MCF 10A (cell line): ENCODE measurements around the gene PLA1A. TPM values are rescaled to one million over a fixed set of nuclear protein-coding genes. Genes with fewer than 3 reads are reported as not detected.

Experiments
- BruUV-seq: library from RNA; stranded (reverse); fragments of 400-500 nt; replicated peaks from 2 replicates; lab custom pipeline; 2021; lab: Mats Ljungman, UMichigan
- CTCF ChIA-PET: fragments of 300-600 bp; sonication (Branson Sonifier 250); formaldehyde crosslinking; extraction: SDS; loops from one replicate; lab custom pipeline; 2021; ENCODE audit warnings: antibody characterized with exemption, inconsistent platforms; lab: Yijun Ruan, JAX
- POLR2A ChIA-PET: fragments of 300-600, 350-650 bp; sonication (Branson Sonifier 250); formaldehyde crosslinking; extraction: SDS; loops from one replicate; lab custom pipeline; 2020; ENCODE audit warnings: antibody characterized with exemption, inconsistent platforms; lab: Yijun Ruan, JAX
- DNase-seq: peaks from one replicate; pipeline ENCODE4 v3.0.0-alpha.2; 2018; ENCODE audit not compliant: unreplicated experiment
- H3K27ac Mint-ChIP-seq: one replicate; pipeline ENCODE4 v1.8.0; 2022; ENCODE audit warnings: mild to moderate bottlenecking, low read depth, mixed read lengths; ENCODE audit not compliant: unreplicated experiment
- H3K27me3 Mint-ChIP-seq: one replicate; pipeline ENCODE4 v1.8.0; 2022; ENCODE audit warnings: mixed read lengths; ENCODE audit not compliant: insufficient read depth, unreplicated experiment
- H3K36me3 Mint-ChIP-seq: one replicate; pipeline ENCODE4 v1.8.0; 2022; ENCODE audit warnings: mild to moderate bottlenecking, moderate library complexity, mixed read lengths; ENCODE audit not compliant: insufficient read depth, unreplicated experiment
- H3K4me1 Mint-ChIP-seq: one replicate; pipeline ENCODE4 v1.8.0; 2022; ENCODE audit warnings: mixed read lengths; ENCODE audit not compliant: insufficient read depth, unreplicated experiment
- H3K4me3 Mint-ChIP-seq: one replicate; pipeline ENCODE4 v1.8.0; 2022; ENCODE audit warnings: mild to moderate bottlenecking, moderate library complexity, mixed read lengths; ENCODE audit not compliant: unreplicated experiment
- H3K9me3 Mint-ChIP-seq: one replicate; pipeline ENCODE4 v1.8.0; 2022; ENCODE audit warnings: mixed read lengths; ENCODE audit not compliant: unreplicated experiment
- CTCF ChIP-seq: fragments of 200-600 bp; IDR thresholded peaks from one replicate; pipeline ENCODE4 v1.8.0; 2022; ENCODE audit warnings: antibody characterized with exemption, mild to moderate bottlenecking; ENCODE audit not compliant: unreplicated experiment
- intact Hi-C: fragments of 100-400 bp; cut with micrococcal nuclease; formaldehyde crosslinking; loops from 2 replicates; pipeline ENCODE4 v1.14.1; 2022
- total RNA-seq: library from RNA; stranded (reverse); gene quantifications from 2 replicates; pipeline ENCODE4 v1.2.3, GENCODE V29; 2022

The PLA1A gene
- total RNA-seq, 1 experiment from 2014 or later: not detected

GRCh38 chr3:119580067-119580760, 17.5 kb upstream of the PLA1A start:
- H3K27ac Mint-ChIP-seq: no peak overlapping the region
- intact Hi-C loops: no loop called here
- no peaks in the 10 kb centered on the region for H3K27me3 Mint-ChIP-seq
- H3K9me3 Mint-ChIP-seq: no peaks in the 10 kb centered on the region
- ChIA-PET POLR2A (no interaction called here), CTCF (interaction anchor here (0.6 kb wide), 2 partner anchors 11 to 852 kb away, joined by 3 read pairs; no protein-coding TSS in a partner anchor)
- DNase-seq: no peak
- no TSS peak for BruUV-seq
- TF ChIP-seq CTCF: no peak
- no peak overlapping the region for H3K4me3 Mint-ChIP-seq
- peaks cover 5% of the 10 kb centered on the region for H3K4me1 Mint-ChIP-seq
- H3K36me3 Mint-ChIP-seq: no peaks in the 10 kb centered on the region

- H3K9me3 Mint-ChIP-seq: no peaks in the 10 kb centered on the region
- H3K27me3 Mint-ChIP-seq: no peaks in the 10 kb centered on the region
- no TSS peak for BruUV-seq
- TF ChIP-seq CTCF: no peak
- no peaks in the 10 kb centered on the region for H3K36me3 Mint-ChIP-seq
- DNase-seq: peak; percentile 20
- H3K4me3 Mint-ChIP-seq: no peak overlapping the region
- peaks cover 5% of the 10 kb centered on the region for H3K4me1 Mint-ChIP-seq
- H3K27ac Mint-ChIP-seq: no peak overlapping the region
- CTCF ChIA-PET: interaction anchor here (0.7 to 1.1 kb wide), 2 partner anchors 53 to 84 kb away, joined by 3 to 4 read pairs; no protein-coding TSS in a partner anchor
- POLR2A ChIA-PET: no interaction called here
- intact Hi-C loops: no loop called here
These were observed 15.5 kb upstream of the PLA1A start for GRCh38 chr3:119582178-119582577.

GRCh38 chr3:119585208-119585607, 12.5 kb upstream of the PLA1A start:
- intact Hi-C loops: no loop called here
- H3K27me3 Mint-ChIP-seq: peaks cover 12% of the 10 kb centered on the region
- POLR2A ChIA-PET: no interaction called here

More at GRCh38 chr3:119585208-119585607, 12.5 kb upstream of the PLA1A start:
- BruUV-seq: no TSS peak
- TF ChIP-seq CTCF: no peak
- peaks cover 8% of the 10 kb centered on the region for H3K9me3 Mint-ChIP-seq
- DNase-seq: no peak
- H3K36me3 Mint-ChIP-seq: no peaks in the 10 kb centered on the region
- H3K27ac Mint-ChIP-seq: no peak overlapping the region
- peaks cover 5% of the 10 kb centered on the region for H3K4me1 Mint-ChIP-seq
- H3K4me3 Mint-ChIP-seq: no peak overlapping the region
- CTCF ChIA-PET: interaction anchor here (0.6 kb wide), 1 partner anchor 62 kb away, joined by 3 read pairs; no protein-coding TSS in a partner anchor
